WTC11 (cell line): ENCODE measurements around the gene PRKCE. TPM values are rescaled to one million over a fixed set of nuclear protein-coding genes. Genes with fewer than 3 reads are reported as not detected.
A peak's percentile ranks its signal among the peaks of the same experiment; 100 is the strongest.

Source experiments
- ATAC-seq: fragments of 200-7000 bp; cut with Tn5 transposase; 2 replicates; pipeline ENCODE4 v1.10.0; 2021; ENCODE audit warnings: mild to moderate bottlenecking, moderate library complexity
- CTCF ChIA-PET: fragments of 300-600 bp; sonication (Branson Sonifier 250); formaldehyde crosslinking; loops from one replicate; lab custom pipeline; 2021; ENCODE audit warnings: antibody characterized with exemption; lab: Charles Lee
- POLR2A ChIA-PET: fragments of 350-600 bp; sonication (Branson Sonifier 250); formaldehyde crosslinking; loops from one replicate; lab custom pipeline; 2021; ENCODE audit warnings: antibody characterized with exemption; lab: Charles Lee
- DNase-seq: peaks from one replicate; pipeline ENCODE4 v3.0.0; 2021; ENCODE audit warnings: low spot score
- H3K27ac Mint-ChIP-seq: 2 replicates; pipeline ENCODE4 v1.8.0; 2021; ENCODE audit warnings: mixed read lengths
- H3K27me3 Mint-ChIP-seq: 2 replicates; pipeline ENCODE4 v1.8.0; 2021; ENCODE audit warnings: low read depth, mild to moderate bottlenecking, moderate library complexity, mixed read lengths
- H3K36me3 Mint-ChIP-seq: 2 replicates; pipeline ENCODE4 v1.8.0; 2021; ENCODE audit warnings: mixed read lengths
- H3K4me1 Mint-ChIP-seq: 2 replicates; pipeline ENCODE4 v1.8.0; 2022; ENCODE audit warnings: mixed read lengths
- H3K4me3 Mint-ChIP-seq: 2 replicates; pipeline ENCODE4 v1.8.0; 2021; ENCODE audit warnings: mild to moderate bottlenecking, moderate library complexity, mixed read lengths
- H3K9me3 Mint-ChIP-seq: 2 replicates; pipeline ENCODE4 v1.8.0; 2021; ENCODE audit warnings: mixed read lengths
- E2F5 ChIP-seq: sonication (generic); formaldehyde crosslinking; IDR thresholded peaks from 2 replicates; pipeline ENCODE4 v1.8.1; 2022; ENCODE audit warnings: mild to moderate bottlenecking, moderate library complexity, missing genetic modification reagents
- ELF4 ChIP-seq: sonication (generic); formaldehyde crosslinking; IDR thresholded peaks from 2 replicates; pipeline ENCODE4 v1.8.1; 2022; ENCODE audit warnings: low read depth, mild to moderate bottlenecking, moderate library complexity, missing genetic modification reagents
- GABPB1 ChIP-seq: sonication (generic); formaldehyde crosslinking; IDR thresholded peaks from 2 replicates; pipeline ENCODE4 v1.8.1; 2023; ENCODE audit warnings: mild to moderate bottlenecking, missing genetic modification reagents
- GRHL2 ChIP-seq: fragments of 250-450 bp; sonication (Bioruptor Pico); IDR thresholded peaks from 2 replicates; pipeline ENCODE4 v1.8.0; 2022; ENCODE audit warnings: mild to moderate bottlenecking, moderate library complexity; ENCODE audit not compliant: insufficient replicate concordance, severe bottlenecking
- HMGA2 ChIP-seq: fragments of 250-450 bp; sonication (Bioruptor Pico); IDR thresholded peaks from 2 replicates; pipeline ENCODE4 v1.4.0; 2021; ENCODE audit warnings: mild to moderate bottlenecking, moderate library complexity
- NR2C2 ChIP-seq: sonication (generic); formaldehyde crosslinking; IDR thresholded peaks from 2 replicates; pipeline ENCODE4 v1.8.0; 2022; ENCODE audit warnings: mild to moderate bottlenecking, missing genetic modification reagents
- PREB ChIP-seq: sonication (generic); formaldehyde crosslinking; IDR thresholded peaks from 2 replicates; pipeline ENCODE4 v1.8.1; 2022; ENCODE audit warnings: mild to moderate bottlenecking, missing genetic modification reagents, moderate library complexity, borderline replicate concordance
- RORB ChIP-seq: fragments of 250-450 bp; sonication (Bioruptor Pico); IDR thresholded peaks from 2 replicates; pipeline ENCODE4 v1.9.0; 2021; ENCODE audit warnings: mild to moderate bottlenecking
- SMAD3 ChIP-seq: sonication (generic); formaldehyde crosslinking; IDR thresholded peaks from 2 replicates; pipeline ENCODE4 v1.8.0; 2022; ENCODE audit warnings: missing genetic modification reagents, mild to moderate bottlenecking, borderline replicate concordance
- ZNF121 ChIP-seq: sonication (generic); formaldehyde crosslinking; IDR thresholded peaks from 2 replicates; pipeline ENCODE4 v1.8.0; 2023; ENCODE audit warnings: missing genetic modification reagents
- ZNF263 ChIP-seq: sonication (generic); formaldehyde crosslinking; IDR thresholded peaks from 2 replicates; pipeline ENCODE4 v1.8.1; 2022; ENCODE audit warnings: low read depth, mild to moderate bottlenecking, moderate library complexity, missing genetic modification reagents
- ZNF416 ChIP-seq: fragments of 250-450 bp; sonication (Bioruptor Pico); IDR thresholded peaks from 2 replicates; pipeline ENCODE4 v1.9.0; 2021; ENCODE audit warnings: mild to moderate bottlenecking, inconsistent platforms
- ZNF671 ChIP-seq: fragments of 250-450 bp; sonication (Bioruptor Pico); IDR thresholded peaks from 2 replicates; pipeline ENCODE4 v1.8.0; 2021; ENCODE audit warnings: mild to moderate bottlenecking
- total RNA-seq: library from RNA; stranded (reverse); gene quantifications from 3 replicates; pipeline ENCODE4 v1.2.3, GENCODE V29; 2021
- TF ChIP-seq, protein P1 (sequence below): sonication (generic); formaldehyde crosslinking; IDR thresholded peaks from 2 replicates; pipeline ENCODE4 v1.8.0; 2023; ENCODE audit warnings: missing genetic modification reagents, mild to moderate bottlenecking, borderline replicate concordance
- TF ChIP-seq, protein P2 (sequence below): fragments of 250-450 bp; sonication (Bioruptor Pico); IDR thresholded peaks from 2 replicates; pipeline ENCODE4 v2.1.2; 2022; ENCODE audit warnings: mild to moderate bottlenecking, moderate library complexity
- TF ChIP-seq, protein P3 (sequence below): sonication (generic); formaldehyde crosslinking; IDR thresholded peaks from 2 replicates; pipeline ENCODE4 v1.8.1; 2023; ENCODE audit warnings: mild to moderate bottlenecking, missing genetic modification reagents, moderate library complexity
- TF ChIP-seq, protein P4 (sequence below): fragments of 250-450 bp; sonication (Bioruptor Pico); IDR thresholded peaks from 2 replicates; pipeline ENCODE4 v1.9.0; 2021; ENCODE audit warnings: mild to moderate bottlenecking
- TF ChIP-seq, protein P5 (sequence below): sonication (generic); formaldehyde crosslinking; IDR thresholded peaks from 2 replicates; pipeline ENCODE4 v1.8.0; 2022; ENCODE audit warnings: missing genetic modification reagents

The PRKCE gene
- total RNA-seq, 1 experiment from 2014 or later, result 5.8 TPM

DNA sequence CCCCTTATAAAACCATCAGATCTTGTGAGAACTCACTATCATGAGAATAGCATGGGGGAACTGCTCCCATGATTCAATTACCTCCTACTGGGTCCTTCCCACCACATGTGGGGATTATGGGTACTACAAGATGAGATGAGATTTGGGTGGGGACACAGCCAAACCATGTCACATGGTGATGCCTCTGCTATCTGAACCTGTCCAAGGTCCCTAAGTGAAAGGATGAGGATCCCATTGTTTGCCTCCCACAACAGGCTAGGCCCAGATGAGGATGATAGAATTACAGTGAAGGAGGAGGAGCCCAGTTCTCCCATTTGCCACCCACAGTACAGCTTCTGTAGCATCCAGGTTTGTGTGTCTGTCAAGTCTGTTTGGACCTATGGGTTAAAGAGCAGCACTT is 65.4 kb downstream of the PRKCE start (continued):
- TF ChIP-seq, protein P1, sequence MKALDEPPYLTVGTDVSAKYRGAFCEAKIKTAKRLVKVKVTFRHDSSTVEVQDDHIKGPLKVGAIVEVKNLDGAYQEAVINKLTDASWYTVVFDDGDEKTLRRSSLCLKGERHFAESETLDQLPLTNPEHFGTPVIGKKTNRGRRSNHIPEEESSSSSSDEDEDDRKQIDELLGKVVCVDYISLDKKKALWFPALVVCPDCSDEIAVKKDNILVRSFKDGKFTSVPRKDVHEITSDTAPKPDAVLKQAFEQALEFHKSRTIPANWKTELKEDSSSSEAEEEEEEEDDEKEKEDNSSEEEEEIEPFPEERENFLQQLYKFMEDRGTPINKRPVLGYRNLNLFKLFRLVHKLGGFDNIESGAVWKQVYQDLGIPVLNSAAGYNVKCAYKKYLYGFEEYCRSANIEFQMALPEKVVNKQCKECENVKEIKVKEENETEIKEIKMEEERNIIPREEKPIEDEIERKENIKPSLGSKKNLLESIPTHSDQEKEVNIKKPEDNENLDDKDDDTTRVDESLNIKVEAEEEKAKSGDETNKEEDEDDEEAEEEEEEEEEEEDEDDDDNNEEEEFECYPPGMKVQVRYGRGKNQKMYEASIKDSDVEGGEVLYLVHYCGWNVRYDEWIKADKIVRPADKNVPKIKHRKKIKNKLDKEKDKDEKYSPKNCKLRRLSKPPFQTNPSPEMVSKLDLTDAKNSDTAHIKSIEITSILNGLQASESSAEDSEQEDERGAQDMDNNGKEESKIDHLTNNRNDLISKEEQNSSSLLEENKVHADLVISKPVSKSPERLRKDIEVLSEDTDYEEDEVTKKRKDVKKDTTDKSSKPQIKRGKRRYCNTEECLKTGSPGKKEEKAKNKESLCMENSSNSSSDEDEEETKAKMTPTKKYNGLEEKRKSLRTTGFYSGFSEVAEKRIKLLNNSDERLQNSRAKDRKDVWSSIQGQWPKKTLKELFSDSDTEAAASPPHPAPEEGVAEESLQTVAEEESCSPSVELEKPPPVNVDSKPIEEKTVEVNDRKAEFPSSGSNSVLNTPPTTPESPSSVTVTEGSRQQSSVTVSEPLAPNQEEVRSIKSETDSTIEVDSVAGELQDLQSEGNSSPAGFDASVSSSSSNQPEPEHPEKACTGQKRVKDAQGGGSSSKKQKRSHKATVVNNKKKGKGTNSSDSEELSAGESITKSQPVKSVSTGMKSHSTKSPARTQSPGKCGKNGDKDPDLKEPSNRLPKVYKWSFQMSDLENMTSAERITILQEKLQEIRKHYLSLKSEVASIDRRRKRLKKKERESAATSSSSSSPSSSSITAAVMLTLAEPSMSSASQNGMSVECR (CRISPR knock-in tag), result no peak
- TF ChIP-seq ZNF416, result no peak
- no peak for TF ChIP-seq GRHL2 (CRISPR knock-in tag)
- TF ChIP-seq, protein P2, sequence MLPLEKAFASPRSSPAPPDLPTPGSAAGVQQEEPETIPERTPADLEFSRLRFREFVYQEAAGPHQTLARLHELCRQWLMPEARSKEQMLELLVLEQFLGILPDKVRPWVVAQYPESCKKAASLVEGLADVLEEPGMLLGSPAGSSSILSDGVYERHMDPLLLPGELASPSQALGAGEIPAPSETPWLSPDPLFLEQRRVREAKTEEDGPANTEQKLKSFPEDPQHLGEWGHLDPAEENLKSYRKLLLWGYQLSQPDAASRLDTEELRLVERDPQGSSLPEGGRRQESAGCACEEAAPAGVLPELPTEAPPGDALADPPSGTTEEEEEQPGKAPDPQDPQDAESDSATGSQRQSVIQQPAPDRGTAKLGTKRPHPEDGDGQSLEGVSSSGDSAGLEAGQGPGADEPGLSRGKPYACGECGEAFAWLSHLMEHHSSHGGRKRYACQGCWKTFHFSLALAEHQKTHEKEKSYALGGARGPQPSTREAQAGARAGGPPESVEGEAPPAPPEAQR (CRISPR knock-in tag), result no peak
- TF ChIP-seq, protein P3, sequence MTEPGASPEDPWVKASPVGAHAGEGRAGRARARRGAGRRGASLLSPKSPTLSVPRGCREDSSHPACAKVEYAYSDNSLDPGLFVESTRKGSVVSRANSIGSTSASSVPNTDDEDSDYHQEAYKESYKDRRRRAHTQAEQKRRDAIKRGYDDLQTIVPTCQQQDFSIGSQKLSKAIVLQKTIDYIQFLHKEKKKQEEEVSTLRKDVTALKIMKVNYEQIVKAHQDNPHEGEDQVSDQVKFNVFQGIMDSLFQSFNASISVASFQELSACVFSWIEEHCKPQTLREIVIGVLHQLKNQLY (CRISPR knock-in tag), result no peak
- TF ChIP-seq, all 79 proteins: peak for 0

GRCh38 chr2:45720210-45720609 is 68.7 kb downstream of the PRKCE start:
- CTCF ChIA-PET, result interaction anchor here (2.5 kb wide), 1 partner anchor 9 kb away, joined by 12 read pairs; no protein-coding TSS in a partner anchor
- no peak for TF ChIP-seq E2F5 (CRISPR knock-in tag)
- TF ChIP-seq RORB (CRISPR knock-in tag), result no peak
- no peak; the same call in 1 of the 2 replicates for ATAC-seq

GRCh38 chr2:45721150-45721549 is 69.7 kb downstream of the PRKCE start:
- Mint-ChIP-seq H3K9me3 (peaks cover 4% of the 10 kb centered on the region; the same call in 1 of the 2 replicates), H3K4me3 (no peak overlapping the region), H3K36me3 (no peaks in the 10 kb centered on the region), H3K27ac (no peak overlapping the region), H3K27me3 (no peaks in the 10 kb centered on the region), H3K4me1 (peaks cover 12% of the 10 kb centered on the region)
- CTCF ChIA-PET, result interaction anchor here (2.5 kb wide), 1 partner anchor 8 kb away, joined by 12 read pairs; no protein-coding TSS in a partner anchor
- peak; percentile 91 for TF ChIP-seq GABPB1 (CRISPR knock-in tag)
- no peak for TF ChIP-seq ZNF671
- TF ChIP-seq HMGA2 (CRISPR knock-in tag), result no peak
- TF ChIP-seq SMAD3, result no peak
- DNase-seq (no peak), ATAC-seq (no peak)
- POLR2A ChIA-PET, result no interaction called here

More at GRCh38 chr2:45720210-45720609, 68.7 kb downstream of the PRKCE start:
- POLR2A ChIA-PET, result no interaction called here
- H3K4me3 Mint-ChIP-seq, result no peak overlapping the region
- H3K36me3 Mint-ChIP-seq, result no peaks in the 10 kb centered on the region
- H3K4me1 Mint-ChIP-seq, result peaks cover 11% of the 10 kb centered on the region
- H3K9me3 Mint-ChIP-seq, result peaks cover 2% of the 10 kb centered on the region; the same call in 1 of the 2 replicates
- DNase-seq, result no peak
- no peaks in the 10 kb centered on the region for H3K27me3 Mint-ChIP-seq
- H3K27ac Mint-ChIP-seq, result no peak overlapping the region

- DNase-seq, result no peak
- Mint-ChIP-seq H3K27me3 (no peaks in the 10 kb centered on the region), H3K9me3 (peaks cover 4% of the 10 kb centered on the region; the same call in 1 of the 2 replicates), H3K36me3 (no peaks in the 10 kb centered on the region), H3K4me3 (no peak overlapping the region), H3K27ac (no peak overlapping the region), H3K4me1 (peaks cover 12% of the 10 kb centered on the region)
- ChIA-PET POLR2A (no interaction called here), CTCF (no interaction called here)
- no peak for ATAC-seq
- no peak for TF ChIP-seq PREB (CRISPR knock-in tag)
- TF ChIP-seq, protein P4, sequence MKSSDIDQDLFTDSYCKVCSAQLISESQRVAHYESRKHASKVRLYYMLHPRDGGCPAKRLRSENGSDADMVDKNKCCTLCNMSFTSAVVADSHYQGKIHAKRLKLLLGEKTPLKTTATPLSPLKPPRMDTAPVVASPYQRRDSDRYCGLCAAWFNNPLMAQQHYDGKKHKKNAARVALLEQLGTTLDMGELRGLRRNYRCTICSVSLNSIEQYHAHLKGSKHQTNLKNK (CRISPR knock-in tag), result no peak
- no peak for TF ChIP-seq ZNF263 (CRISPR knock-in tag)
- no peak for TF ChIP-seq ZNF121
- no peak for TF ChIP-seq ELF4
- TF ChIP-seq, protein P5, sequence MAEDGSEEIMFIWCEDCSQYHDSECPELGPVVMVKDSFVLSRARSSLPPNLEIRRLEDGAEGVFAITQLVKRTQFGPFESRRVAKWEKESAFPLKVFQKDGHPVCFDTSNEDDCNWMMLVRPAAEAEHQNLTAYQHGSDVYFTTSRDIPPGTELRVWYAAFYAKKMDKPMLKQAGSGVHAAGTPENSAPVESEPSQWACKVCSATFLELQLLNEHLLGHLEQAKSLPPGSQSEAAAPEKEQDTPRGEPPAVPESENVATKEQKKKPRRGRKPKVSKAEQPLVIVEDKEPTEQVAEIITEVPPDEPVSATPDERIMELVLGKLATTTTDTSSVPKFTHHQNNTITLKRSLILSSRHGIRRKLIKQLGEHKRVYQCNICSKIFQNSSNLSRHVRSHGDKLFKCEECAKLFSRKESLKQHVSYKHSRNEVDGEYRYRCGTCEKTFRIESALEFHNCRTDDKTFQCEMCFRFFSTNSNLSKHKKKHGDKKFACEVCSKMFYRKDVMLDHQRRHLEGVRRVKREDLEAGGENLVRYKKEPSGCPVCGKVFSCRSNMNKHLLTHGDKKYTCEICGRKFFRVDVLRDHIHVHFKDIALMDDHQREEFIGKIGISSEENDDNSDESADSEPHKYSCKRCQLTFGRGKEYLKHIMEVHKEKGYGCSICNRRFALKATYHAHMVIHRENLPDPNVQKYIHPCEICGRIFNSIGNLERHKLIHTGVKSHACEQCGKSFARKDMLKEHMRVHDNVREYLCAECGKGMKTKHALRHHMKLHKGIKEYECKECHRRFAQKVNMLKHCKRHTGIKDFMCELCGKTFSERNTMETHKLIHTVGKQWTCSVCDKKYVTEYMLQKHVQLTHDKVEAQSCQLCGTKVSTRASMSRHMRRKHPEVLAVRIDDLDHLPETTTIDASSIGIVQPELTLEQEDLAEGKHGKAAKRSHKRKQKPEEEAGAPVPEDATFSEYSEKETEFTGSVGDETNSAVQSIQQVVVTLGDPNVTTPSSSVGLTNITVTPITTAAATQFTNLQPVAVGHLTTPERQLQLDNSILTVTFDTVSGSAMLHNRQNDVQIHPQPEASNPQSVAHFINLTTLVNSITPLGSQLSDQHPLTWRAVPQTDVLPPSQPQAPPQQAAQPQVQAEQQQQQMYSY, result no peak
- TF ChIP-seq NR2C2 (CRISPR knock-in tag), result no peak
These were observed 71.0 kb downstream of the PRKCE start for GRCh38 chr2:45722477-45722876.
